ENCODE data around the gene CD7.

CD7 gene

GRCh38 chr17:82333279-82334171, 16.1 kb upstream of the CD7 start, which contains the start of gene SECTM1:
Gene SECTM1, minus strand, starts transcription at chr17:82333766. Its CDS starts 6,526 bp downstream, at chr17:82327240.
- Histone ChIP-seq H3K9me3 (ENCODE audit: control insufficient read depth, low read length) (no peaks in the 10 kb centered on the region), H3K4me1 (ENCODE audit: control insufficient read depth, insufficient read depth, low read length, poor library complexity, severe bottlenecking) (peaks cover 9% of the 10 kb centered on the region), H3K27ac (ENCODE audit: low read depth, low read length, severe bottlenecking) (no peak within 1 kb of the TSS), H3K4me3 (ENCODE audit: extremely low read depth, insufficient read depth, low read length, poor library complexity, severe bottlenecking) (no peak within 1 kb of the TSS), H3K36me3 (ENCODE audit: control insufficient read depth, insufficient read depth, low read length) (no peaks in the 10 kb centered on the region)
- 8 to 16% methylated on average over 36 to 67 of the region's 90 CpGs for WGBS, 2 experiments (ENCODE audit: insufficient coverage in 2 of 2)

GRCh38 chr17:82332669-82333278, 15.4 kb upstream of the CD7 start:
- WGBS, 2 experiments (ENCODE audit: insufficient coverage in 2 of 2) = 22 to 27% methylated on average over 12 to 32 of the region's 32 CpGs
- H3K4me3 ChIP-seq (ENCODE audit: extremely low read depth, insufficient read depth, low read length, poor library complexity, severe bottlenecking) = no peak overlapping the region
- no peaks in the 10 kb centered on the region for H3K9me3 ChIP-seq (ENCODE audit: control insufficient read depth, low read length)
- H3K27ac ChIP-seq (ENCODE audit: low read depth, low read length, severe bottlenecking) = no peak overlapping the region
- peaks cover 9% of the 10 kb centered on the region for H3K4me1 ChIP-seq (ENCODE audit: control insufficient read depth, insufficient read depth, low read length, poor library complexity, severe bottlenecking)
- H3K36me3 ChIP-seq (ENCODE audit: control insufficient read depth, insufficient read depth, low read length) = no peaks in the 10 kb centered on the region

- H3K27ac ChIP-seq (ENCODE audit: low read depth, low read length, severe bottlenecking) = no peak overlapping the region
- no peaks in the 10 kb centered on the region for H3K9me3 ChIP-seq (ENCODE audit: control insufficient read depth, low read length)
- H3K36me3 ChIP-seq (ENCODE audit: control insufficient read depth, insufficient read depth, low read length) = no peaks in the 10 kb centered on the region
- no peak overlapping the region for H3K4me3 ChIP-seq (ENCODE audit: extremely low read depth, insufficient read depth, low read length, poor library complexity, severe bottlenecking)
- 92 to 93% methylated on average over 24 to 25 of the region's 25 CpGs for WGBS, 2 experiments (ENCODE audit: insufficient coverage in 2 of 2)
- H3K4me1 ChIP-seq (ENCODE audit: control insufficient read depth, insufficient read depth, low read length, poor library complexity, severe bottlenecking) = peaks cover 5% of the 10 kb centered on the region
Measured at GRCh38 chr17:82331345-82331939, 14.0 kb upstream of the CD7 start.

- no peaks in the 10 kb centered on the region for H3K36me3 ChIP-seq (ENCODE audit: control insufficient read depth, insufficient read depth, low read length)
- 80% methylated on average over 22 to 24 of the region's 28 CpGs for WGBS, 2 experiments (ENCODE audit: insufficient coverage in 2 of 2)
- peaks cover 3% of the 10 kb centered on the region for H3K4me1 ChIP-seq (ENCODE audit: control insufficient read depth, insufficient read depth, low read length, poor library complexity, severe bottlenecking)
- H3K4me3 ChIP-seq (ENCODE audit: extremely low read depth, insufficient read depth, low read length, poor library complexity, severe bottlenecking) = no peak overlapping the region
- H3K27ac ChIP-seq (ENCODE audit: low read depth, low read length, severe bottlenecking) = no peak overlapping the region
- no peaks in the 10 kb centered on the region for H3K9me3 ChIP-seq (ENCODE audit: control insufficient read depth, low read length)
Measured at GRCh38 chr17:82330322-82331239, 13.2 kb upstream of the CD7 start.

- 91% methylated on average over 10 to 19 of the region's 19 CpGs for WGBS, 2 experiments (ENCODE audit: insufficient coverage in 2 of 2)
Measured at GRCh38 chr17:82329683-82330321, 12.4 kb upstream of the CD7 start.

GRCh38 chr17:82328994-82329507, 11.6 kb upstream of the CD7 start:
- no peaks in the 10 kb centered on the region for H3K36me3 ChIP-seq (ENCODE audit: control insufficient read depth, insufficient read depth, low read length)
- WGBS, 2 experiments (ENCODE audit: insufficient coverage in 2 of 2) = 85 to 87% methylated on average over 12 to 15 of the region's 15 CpGs
- H3K27ac ChIP-seq (ENCODE audit: low read depth, low read length, severe bottlenecking) = no peak overlapping the region
- no peak overlapping the region for H3K4me3 ChIP-seq (ENCODE audit: extremely low read depth, insufficient read depth, low read length, poor library complexity, severe bottlenecking)
- no peaks in the 10 kb centered on the region for H3K4me1 ChIP-seq (ENCODE audit: control insufficient read depth, insufficient read depth, low read length, poor library complexity, severe bottlenecking)
- H3K9me3 ChIP-seq (ENCODE audit: control insufficient read depth, low read length) = no peaks in the 10 kb centered on the region

More at GRCh38 chr17:82329683-82330321, 12.4 kb upstream of the CD7 start:
- Histone ChIP-seq H3K36me3 (ENCODE audit: control insufficient read depth, insufficient read depth, low read length) (no peaks in the 10 kb centered on the region), H3K4me3 (ENCODE audit: extremely low read depth, insufficient read depth, low read length, poor library complexity, severe bottlenecking) (no peak overlapping the region), H3K9me3 (ENCODE audit: control insufficient read depth, low read length) (no peaks in the 10 kb centered on the region), H3K27ac (ENCODE audit: low read depth, low read length, severe bottlenecking) (no peak overlapping the region), H3K4me1 (ENCODE audit: control insufficient read depth, insufficient read depth, low read length, poor library complexity, severe bottlenecking) (peaks cover under 1% of the 10 kb centered on the region)

- Histone ChIP-seq H3K4me1 (ENCODE audit: control insufficient read depth, insufficient read depth, low read length, poor library complexity, severe bottlenecking) (no peaks in the 10 kb centered on the region), H3K4me3 (ENCODE audit: extremely low read depth, insufficient read depth, low read length, poor library complexity, severe bottlenecking) (no peak overlapping the region), H3K9me3 (ENCODE audit: control insufficient read depth, low read length) (no peaks in the 10 kb centered on the region), H3K36me3 (ENCODE audit: control insufficient read depth, insufficient read depth, low read length) (no peaks in the 10 kb centered on the region), H3K27ac (ENCODE audit: low read depth, low read length, severe bottlenecking) (no peak overlapping the region)
- WGBS, 2 experiments (ENCODE audit: insufficient coverage in 2 of 2) = 69 to 78% methylated on average over 19 to 23 of the region's 28 CpGs
Measured at GRCh38 chr17:82328141-82328993, 11.0 kb upstream of the CD7 start.

- no peaks in the 10 kb centered on the region for H3K4me1 ChIP-seq (ENCODE audit: control insufficient read depth, insufficient read depth, low read length, poor library complexity, severe bottlenecking)
- WGBS, 2 experiments (ENCODE audit: insufficient coverage in 2 of 2) = 74 to 80% methylated on average over 4 to 8 of the region's 16 CpGs
- H3K4me3 ChIP-seq (ENCODE audit: extremely low read depth, insufficient read depth, low read length, poor library complexity, severe bottlenecking) = no peak overlapping the region
- no peaks in the 10 kb centered on the region for H3K36me3 ChIP-seq (ENCODE audit: control insufficient read depth, insufficient read depth, low read length)
- no peaks in the 10 kb centered on the region for H3K9me3 ChIP-seq (ENCODE audit: control insufficient read depth, low read length)
- H3K27ac ChIP-seq (ENCODE audit: low read depth, low read length, severe bottlenecking) = no peak overlapping the region
Measured at GRCh38 chr17:82327757-82328140, 10.3 kb upstream of the CD7 start.

GRCh38 chr17:82327289-82327688, 9.9 kb upstream of the CD7 start:
- 48 to 58% methylated on average over 14 of the region's 15 CpGs for WGBS, 2 experiments (ENCODE audit: insufficient coverage in 2 of 2)
- Histone ChIP-seq H3K4me1 (ENCODE audit: control insufficient read depth, insufficient read depth, low read length, poor library complexity, severe bottlenecking) (no peaks in the 10 kb centered on the region), H3K27ac (ENCODE audit: low read depth, low read length, severe bottlenecking) (no peak overlapping the region), H3K36me3 (ENCODE audit: control insufficient read depth, insufficient read depth, low read length) (no peaks in the 10 kb centered on the region), H3K9me3 (ENCODE audit: control insufficient read depth, low read length) (no peaks in the 10 kb centered on the region), H3K4me3 (ENCODE audit: extremely low read depth, insufficient read depth, low read length, poor library complexity, severe bottlenecking) (no peak overlapping the region)
